Measurements from ENCODE around the gene SPG7. TPM values are rescaled to one million over a fixed set of nuclear protein-coding genes. Genes with fewer than 3 reads are reported as not detected.
A peak's percentile ranks its signal among the peaks of the same experiment; 100 is the strongest.

SPG7 gene
- total and polyA plus RNA-seq, 9 of the 15 experiments (the other 6 are each of a cell fraction or from before 2014, with no cell fraction given) = 5.8 to 89.1 (median 49.4) TPM

DNA sequence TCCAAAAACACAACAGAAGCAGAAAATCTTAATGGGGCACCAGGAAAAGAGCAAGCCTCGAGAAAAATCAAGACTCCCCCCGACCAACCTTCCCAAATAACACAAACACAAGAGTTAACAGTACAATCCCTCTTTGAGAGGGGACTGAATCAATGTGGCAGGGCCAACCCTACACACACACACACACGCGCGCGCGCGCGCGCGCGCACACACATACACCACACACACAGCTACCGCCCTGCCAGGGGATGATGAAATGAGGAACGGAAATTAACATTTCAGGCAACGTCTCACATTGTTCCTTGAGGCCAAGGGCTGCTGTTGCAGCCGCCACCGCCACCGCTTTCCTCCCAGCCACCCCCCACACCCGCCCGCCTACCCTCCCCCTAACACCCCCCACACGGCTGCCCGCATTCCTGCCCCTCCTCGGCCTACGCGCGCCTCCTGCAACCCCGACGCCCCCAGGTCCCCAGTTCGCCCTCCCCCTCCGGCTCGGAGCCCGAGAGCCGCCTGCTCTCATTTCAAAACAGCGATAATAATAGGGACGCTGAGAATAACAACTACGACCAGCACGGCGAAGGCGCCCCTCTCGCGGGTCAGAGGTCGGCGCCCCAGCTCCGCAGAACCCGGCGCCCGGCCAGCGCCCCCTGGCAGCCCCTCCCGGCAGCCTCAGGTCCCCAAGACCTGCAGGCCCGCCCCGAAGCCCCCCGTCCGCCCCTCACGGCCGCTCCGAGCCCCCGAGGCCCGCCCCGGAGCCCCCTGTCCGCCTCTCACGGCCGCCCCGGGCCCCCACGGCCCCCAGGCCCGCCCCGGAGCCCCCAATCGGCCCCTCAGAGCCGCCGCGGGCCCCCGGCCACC is 18.9 kb upstream of the SPG7 start (continued):
- TF ChIP-seq, protein P1, sequence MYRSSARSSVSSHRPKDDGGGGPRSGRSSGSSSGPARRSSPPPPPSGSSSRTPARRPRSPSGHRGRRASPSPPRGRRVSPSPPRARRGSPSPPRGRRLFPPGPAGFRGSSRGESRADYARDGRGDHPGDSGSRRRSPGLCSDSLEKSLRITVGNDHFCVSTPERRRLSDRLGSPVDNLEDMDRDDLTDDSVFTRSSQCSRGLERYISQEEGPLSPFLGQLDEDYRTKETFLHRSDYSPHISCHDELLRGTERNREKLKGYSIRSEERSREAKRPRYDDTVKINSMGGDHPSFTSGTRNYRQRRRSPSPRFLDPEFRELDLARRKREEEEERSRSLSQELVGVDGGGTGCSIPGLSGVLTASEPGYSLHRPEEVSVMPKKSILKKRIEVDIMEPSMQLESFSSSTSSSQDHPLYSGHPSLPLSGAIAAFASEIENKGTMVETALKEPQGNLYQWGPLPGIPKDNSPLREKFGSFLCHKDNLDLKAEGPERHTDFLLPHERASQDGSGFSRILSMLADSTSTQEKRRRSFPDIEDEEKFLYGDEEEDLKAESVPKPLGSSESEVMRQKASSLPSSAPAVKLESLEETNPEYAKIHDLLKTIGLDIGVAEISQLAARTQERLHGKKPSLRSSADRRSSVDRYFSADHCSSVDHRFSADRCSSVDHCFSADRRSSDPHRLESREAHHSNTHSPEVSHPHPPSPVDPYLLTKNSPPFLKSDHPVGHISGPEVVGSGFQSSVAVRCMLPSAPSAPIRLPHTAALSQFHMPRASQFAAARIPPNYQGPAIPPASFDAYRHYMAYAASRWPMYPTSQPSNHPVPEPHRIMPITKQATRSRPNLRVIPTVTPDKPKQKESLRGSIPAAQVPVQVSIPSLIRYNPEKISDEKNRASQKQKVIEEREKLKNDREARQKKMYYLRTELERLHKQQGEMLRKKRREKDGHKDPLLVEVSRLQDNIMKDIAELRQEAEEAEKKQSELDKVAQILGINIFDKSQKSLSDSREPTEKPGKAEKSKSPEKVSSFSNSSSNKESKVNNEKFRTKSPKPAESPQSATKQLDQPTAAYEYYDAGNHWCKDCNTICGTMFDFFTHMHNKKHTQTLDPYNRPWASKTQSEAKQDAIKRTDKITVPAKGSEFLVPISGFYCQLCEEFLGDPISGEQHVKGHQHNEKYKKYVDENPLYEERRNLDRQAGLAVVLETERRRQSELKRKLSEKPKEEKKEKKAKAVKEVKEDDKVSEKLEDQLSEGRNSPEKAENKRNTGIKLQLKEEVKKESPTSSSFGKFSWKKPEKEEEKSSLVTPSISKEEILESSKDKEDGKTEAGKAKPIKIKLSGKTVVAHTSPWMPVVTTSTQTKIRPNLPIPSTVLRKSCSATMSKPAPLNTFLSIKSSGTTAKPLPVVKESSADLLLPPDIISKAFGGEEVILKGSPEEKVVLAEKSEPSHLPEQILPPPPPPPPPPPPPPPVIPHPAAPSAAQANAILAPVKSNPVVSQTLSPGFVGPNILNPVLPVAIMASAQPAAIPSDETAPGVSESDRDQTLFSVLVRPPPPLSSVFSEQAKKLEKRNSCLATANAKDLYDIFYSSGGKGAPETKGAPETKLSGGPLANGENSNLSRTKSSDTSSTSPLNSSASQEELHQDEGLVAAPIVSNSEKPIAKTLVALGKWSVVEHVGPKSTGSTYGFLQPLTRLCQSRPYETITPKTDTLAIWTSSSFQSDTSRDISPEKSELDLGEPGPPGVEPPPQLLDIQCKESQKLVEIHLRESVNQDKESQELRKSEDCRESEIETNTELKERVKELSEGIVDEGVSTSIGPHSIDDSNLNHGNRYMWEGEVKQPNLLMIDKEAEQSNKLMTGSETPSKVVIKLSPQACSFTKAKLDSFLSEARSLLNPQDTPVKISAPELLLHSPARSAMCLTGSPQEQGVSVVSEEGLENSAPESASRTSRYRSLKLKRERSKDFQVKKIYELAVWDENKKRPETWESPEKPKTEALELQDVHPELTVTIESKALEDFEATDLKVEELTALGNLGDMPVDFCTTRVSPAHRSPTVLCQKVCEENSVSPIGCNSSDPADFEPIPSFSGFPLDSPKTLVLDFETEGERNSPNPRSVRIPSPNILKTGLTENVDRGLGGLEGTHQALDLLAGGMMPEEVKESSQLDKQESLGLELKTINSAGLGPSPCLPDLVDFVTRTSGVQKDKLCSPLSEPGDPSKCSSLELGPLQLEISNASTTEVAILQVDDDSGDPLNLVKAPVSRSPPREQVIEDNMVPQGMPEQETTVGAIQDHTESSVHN (IDR thresholded peaks at IDR 0.05; ENCODE audit: borderline replicate concordance in 1 of 2, low read depth in 1 of 2) = peak in 1 of 2 experiments; percentile 60; a peak in 1 of 4 replicates
- TF ChIP-seq, protein P2, sequence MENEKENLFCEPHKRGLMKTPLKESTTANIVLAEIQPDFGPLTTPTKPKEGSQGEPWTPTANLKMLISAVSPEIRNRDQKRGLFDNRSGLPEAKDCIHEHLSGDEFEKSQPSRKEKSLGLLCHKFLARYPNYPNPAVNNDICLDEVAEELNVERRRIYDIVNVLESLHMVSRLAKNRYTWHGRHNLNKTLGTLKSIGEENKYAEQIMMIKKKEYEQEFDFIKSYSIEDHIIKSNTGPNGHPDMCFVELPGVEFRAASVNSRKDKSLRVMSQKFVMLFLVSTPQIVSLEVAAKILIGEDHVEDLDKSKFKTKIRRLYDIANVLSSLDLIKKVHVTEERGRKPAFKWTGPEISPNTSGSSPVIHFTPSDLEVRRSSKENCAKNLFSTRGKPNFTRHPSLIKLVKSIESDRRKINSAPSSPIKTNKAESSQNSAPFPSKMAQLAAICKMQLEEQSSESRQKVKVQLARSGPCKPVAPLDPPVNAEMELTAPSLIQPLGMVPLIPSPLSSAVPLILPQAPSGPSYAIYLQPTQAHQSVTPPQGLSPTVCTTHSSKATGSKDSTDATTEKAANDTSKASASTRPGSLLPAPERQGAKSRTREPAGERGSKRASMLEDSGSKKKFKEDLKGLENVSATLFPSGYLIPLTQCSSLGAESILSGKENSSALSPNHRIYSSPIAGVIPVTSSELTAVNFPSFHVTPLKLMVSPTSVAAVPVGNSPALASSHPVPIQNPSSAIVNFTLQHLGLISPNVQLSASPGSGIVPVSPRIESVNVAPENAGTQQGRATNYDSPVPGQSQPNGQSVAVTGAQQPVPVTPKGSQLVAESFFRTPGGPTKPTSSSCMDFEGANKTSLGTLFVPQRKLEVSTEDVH (IDR thresholded peaks at IDR 0.05; ENCODE audit: low read depth, partially characterized antibody) = peak; percentile 83
- TF ChIP-seq RBM22 (IDR thresholded peaks at IDR 0.05; ENCODE audit: low read depth, low read length, poor library complexity, severe bottlenecking) (peak; percentile 37), SAP30 (IDR thresholded peaks at IDR 0.05; ENCODE audit: borderline replicate concordance, insufficient read depth, low read depth, low read length, poor library complexity, severe bottlenecking) (peak; percentile 37), ZNF766 (CRISPR knock-in tag; conservative IDR thresholded peaks at IDR 0.05) (0 out of 2 replicates have a peak, but pooled peaks have one; percentile 51), TBP (optimal IDR thresholded peaks at IDR 0.05; ENCODE audit: low read depth, low read length) (peak; percentile 60), ZNF134 (CRISPR knock-in tag; conservative IDR thresholded peaks at IDR 0.05) (no peak), ATF1 (CRISPR knock-in tag; IDR thresholded peaks at IDR 0.05) (no peak), ATF1 (tag; IDR thresholded peaks at IDR 0.05) (0 out of 2 replicates have a peak, but pooled peaks have one; percentile 26), GTF2E2 (tag; IDR thresholded peaks at IDR 0.05) (0 out of 2 replicates have a peak, but pooled peaks have one; percentile 17), LARP7 (IDR thresholded peaks at IDR 0.05) (peak; percentile 64; the same call in 1 of the 2 replicates), TAF1 (IDR thresholded peaks at IDR 0.05; ENCODE audit: control insufficient read depth, extremely low read depth, insufficient read depth, low read length, severe bottlenecking) (peak; percentile 70), NR2C1 (IDR thresholded peaks at IDR 0.05) (peak; percentile 69), NR2C1 (tag; IDR thresholded peaks at IDR 0.05) (peak; percentile 87), ZSCAN29 (IDR thresholded peaks at IDR 0.05) (no peak), ZNF311 (CRISPR knock-in tag; IDR thresholded peaks at IDR 0.05) (no peak), ILF3 (IDR thresholded peaks at IDR 0.05; ENCODE audit: borderline replicate concordance) (no peak)
